HG02981 (cell line): Measurements from ENCODE around the gene PEAK3.
A peak's percentile ranks its signal among the peaks of the same experiment; 100 is the strongest.

ENCODE experiments used
- ATAC-seq: cut with Tn5 transposase; IDR thresholded peaks from one replicate; pipeline ENCODE4 v1.9.1; 2021; ENCODE audit warnings: mild to moderate bottlenecking, moderate library complexity; ENCODE audit not compliant: unreplicated experiment

Gene PEAK3

GRCh38 chr19:2282062-2282861 lies at the start of gene PEAK3:
Gene PEAK3 (minus strand): TSS chr19:2282175. CDS start chr19:2280931, 1,244 bp downstream.
- ATAC-seq, result no peak

GRCh38 chr19:2330632-2331284 lies 48.8 kb upstream of the PEAK3 start:
- ATAC-seq, result no peak

GRCh38 chr19:2330255-2330631 lies 48.3 kb upstream of the PEAK3 start:
- ATAC-seq, result no peak

GRCh38 chr19:2329501-2329916 lies 47.5 kb upstream of the PEAK3 start:
- no peak for ATAC-seq

- ATAC-seq, result no peak
Measured at GRCh38 chr19:2329149-2329478, 47.1 kb upstream of the PEAK3 start.

GRCh38 chr19:2328401-2329148 lies 46.6 kb upstream of the PEAK3 start, which contains the start of the genes LSM7 and SPPL2B:
Gene LSM7 (minus strand): TSS chr19:2328586. CDS start chr19:2328566, 20 bp downstream.
Gene SPPL2B (plus strand): TSS chr19:2328684. CDS start chr19:2328710, 26 bp downstream.
- ATAC-seq, result peak; percentile 49

GRCh38 chr19:2327773-2328400 lies 45.9 kb upstream of the PEAK3 start:
- no peak for ATAC-seq

- no peak for ATAC-seq
Measured at GRCh38 chr19:2326699-2327360, 44.9 kb upstream of the PEAK3 start.

GRCh38 chr19:2325281-2326046 lies 43.5 kb upstream of the PEAK3 start:
- ATAC-seq, result no peak

- ATAC-seq, result no peak
Measured at GRCh38 chr19:2324220-2324948, 42.4 kb upstream of the PEAK3 start.

GRCh38 chr19:2323707-2324106 lies 41.7 kb upstream of the PEAK3 start:
- no peak for ATAC-seq

GRCh38 chr19:2321565-2322283 lies 39.7 kb upstream of the PEAK3 start:
- no peak for ATAC-seq

GRCh38 chr19:2320939-2321338 lies 39.0 kb upstream of the PEAK3 start:
- ATAC-seq, result no peak

GRCh38 chr19:2320049-2320448 lies 38.1 kb upstream of the PEAK3 start:
- no peak for ATAC-seq

GRCh38 chr19:2319551-2319950 lies 37.6 kb upstream of the PEAK3 start:
- no peak for ATAC-seq

- no peak for ATAC-seq
Measured at GRCh38 chr19:2318923-2319322, 36.9 kb upstream of the PEAK3 start.

GRCh38 chr19:2317756-2318155 lies 35.8 kb upstream of the PEAK3 start:
- ATAC-seq, result no peak

GRCh38 chr19:2317300-2317699 lies 35.3 kb upstream of the PEAK3 start:
- ATAC-seq, result no peak
